Subcutaneous adipose tissue (tissue), 4 donors: Measurements from ENCODE around the gene KRTAP20-4. TPM values are rescaled to one million over a fixed set of nuclear protein-coding genes. Genes with fewer than 3 reads are reported as not detected.

ENCODE experiments used
- CTCF ChIP-seq: fragments of 450-650 bp; IDR thresholded peaks from one replicate; pipeline ENCODE4 v1.5.1; 2016; ENCODE audit warnings: low read depth, mild to moderate bottlenecking, control low read depth, antibody characterized with exemption, moderate library complexity
- total RNA-seq, 4 donors: library from RNA; depleted of rRNA; stranded (reverse); fragments of >200 nt; gene quantifications; one replicate each; pipeline ENCODE4 v1.1.0, GENCODE V29; 2016

The KRTAP20-4 gene
- total RNA-seq, 4 donors from 2014 or later: not detected

GRCh38 chr21:30598802-30599201, 21.6 kb upstream of the KRTAP20-4 start, which contains the start of gene KRTAP6-2:
Gene KRTAP6-2, minus strand, starts transcription at chr21:30598902. Its CDS starts 28 bp downstream, at chr21:30598874.
- TF ChIP-seq CTCF: no peak

GRCh38 chr21:30600787-30601186, 19.6 kb upstream of the KRTAP20-4 start, which contains the start of gene KRTAP22-1:
Gene KRTAP22-1, plus strand, starts transcription at chr21:30601087.
- no peak for TF ChIP-seq CTCF

- no peak for TF ChIP-seq CTCF
Observed at GRCh38 chr21:30605968-30606367, 14.5 kb upstream of the KRTAP20-4 start.

GRCh38 chr21:30612132-30612531, 8.3 kb upstream of the KRTAP20-4 start:
- no peak for TF ChIP-seq CTCF

- TF ChIP-seq CTCF: no peak
Observed at GRCh38 chr21:30613836-30614235, 6.6 kb upstream of the KRTAP20-4 start, which contains the start of gene KRTAP6-1. Gene KRTAP6-1, minus strand, starts transcription at chr21:30613930. Its CDS starts 26 bp downstream, at chr21:30613904.

- TF ChIP-seq CTCF: no peak
Observed at GRCh38 chr21:30615199-30615598, 5.2 kb upstream of the KRTAP20-4 start.

GRCh38 chr21:30616125-30616524, 4.3 kb upstream of the KRTAP20-4 start, which contains the start of gene KRTAP20-1:
Gene KRTAP20-1, plus strand, starts transcription at chr21:30616425. Its CDS starts 30 bp downstream, at chr21:30616455.
- no peak for TF ChIP-seq CTCF
